ENCODE results near the gene SPI1. TPM values are rescaled to one million over a fixed set of nuclear protein-coding genes. Genes with fewer than 3 reads are reported as not detected.

The SPI1 gene
- total RNA-seq, 1 donor from 2014 or later: not detected

DNA sequence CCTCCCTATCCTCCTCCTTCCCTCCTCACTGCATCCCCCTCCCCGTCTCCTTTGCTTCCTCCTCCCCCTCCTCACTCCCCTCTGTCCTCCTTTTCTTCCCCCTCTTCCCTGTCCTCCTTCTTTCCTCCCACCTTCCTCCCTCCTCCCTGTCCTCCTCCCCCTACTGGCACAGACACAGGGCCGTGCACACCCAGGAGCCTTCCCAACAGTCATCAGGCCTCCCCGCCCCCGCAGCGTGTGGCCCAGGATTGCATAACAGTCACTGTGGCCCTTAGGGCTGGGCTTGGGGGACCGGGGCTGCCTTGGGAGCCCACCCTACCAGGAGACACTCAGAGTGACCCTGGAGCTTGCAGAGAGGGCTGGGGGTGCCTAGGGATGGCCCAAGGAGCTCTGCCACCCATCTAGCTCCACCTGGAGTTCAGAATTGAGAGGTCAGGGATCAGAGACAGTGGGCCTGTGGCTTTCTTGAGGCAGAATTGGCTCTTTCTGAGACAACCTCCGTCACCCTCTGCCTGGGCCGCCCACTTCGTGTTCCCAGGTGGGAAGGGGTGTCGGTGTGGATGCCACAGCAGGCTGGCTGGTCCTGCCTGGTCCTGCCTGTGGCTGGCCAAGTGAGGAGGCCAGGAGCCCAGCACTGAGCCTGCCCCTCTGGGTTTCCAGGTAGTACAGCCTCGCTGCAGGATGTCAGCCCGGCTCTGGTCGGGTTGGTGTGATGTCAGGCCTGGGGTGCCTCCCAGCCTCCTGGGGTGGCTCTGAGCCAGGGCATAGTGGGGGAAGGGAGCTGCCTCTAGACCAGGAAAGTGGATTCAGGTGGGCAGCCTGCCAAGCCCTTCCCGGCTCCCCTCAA, 1.6 kb downstream of the SPI1 start:
- H3K9me3 Mint-ChIP-seq: peaks cover 3% of the 10 kb centered on the region
- no peaks in the 10 kb centered on the region for H3K4me1 Mint-ChIP-seq
- no peaks in the 10 kb centered on the region for H3K36me3 Mint-ChIP-seq (ENCODE audit: low read depth)
- H3K27ac Mint-ChIP-seq (ENCODE audit: unreplicated experiment): peak overlapping the region; percentile 93
- DNase-seq (ENCODE audit: low read depth, low spot score): no peak
- TF ChIP-seq, protein P1, sequence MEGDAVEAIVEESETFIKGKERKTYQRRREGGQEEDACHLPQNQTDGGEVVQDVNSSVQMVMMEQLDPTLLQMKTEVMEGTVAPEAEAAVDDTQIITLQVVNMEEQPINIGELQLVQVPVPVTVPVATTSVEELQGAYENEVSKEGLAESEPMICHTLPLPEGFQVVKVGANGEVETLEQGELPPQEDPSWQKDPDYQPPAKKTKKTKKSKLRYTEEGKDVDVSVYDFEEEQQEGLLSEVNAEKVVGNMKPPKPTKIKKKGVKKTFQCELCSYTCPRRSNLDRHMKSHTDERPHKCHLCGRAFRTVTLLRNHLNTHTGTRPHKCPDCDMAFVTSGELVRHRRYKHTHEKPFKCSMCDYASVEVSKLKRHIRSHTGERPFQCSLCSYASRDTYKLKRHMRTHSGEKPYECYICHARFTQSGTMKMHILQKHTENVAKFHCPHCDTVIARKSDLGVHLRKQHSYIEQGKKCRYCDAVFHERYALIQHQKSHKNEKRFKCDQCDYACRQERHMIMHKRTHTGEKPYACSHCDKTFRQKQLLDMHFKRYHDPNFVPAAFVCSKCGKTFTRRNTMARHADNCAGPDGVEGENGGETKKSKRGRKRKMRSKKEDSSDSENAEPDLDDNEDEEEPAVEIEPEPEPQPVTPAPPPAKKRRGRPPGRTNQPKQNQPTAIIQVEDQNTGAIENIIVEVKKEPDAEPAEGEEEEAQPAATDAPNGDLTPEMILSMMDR (conservative IDR thresholded peaks at IDR 0.05): no peak
- no peaks in the 10 kb centered on the region for H3K27me3 Mint-ChIP-seq (ENCODE audit: low read depth)
- no peak overlapping the region for H3K4me3 Mint-ChIP-seq

DNA sequence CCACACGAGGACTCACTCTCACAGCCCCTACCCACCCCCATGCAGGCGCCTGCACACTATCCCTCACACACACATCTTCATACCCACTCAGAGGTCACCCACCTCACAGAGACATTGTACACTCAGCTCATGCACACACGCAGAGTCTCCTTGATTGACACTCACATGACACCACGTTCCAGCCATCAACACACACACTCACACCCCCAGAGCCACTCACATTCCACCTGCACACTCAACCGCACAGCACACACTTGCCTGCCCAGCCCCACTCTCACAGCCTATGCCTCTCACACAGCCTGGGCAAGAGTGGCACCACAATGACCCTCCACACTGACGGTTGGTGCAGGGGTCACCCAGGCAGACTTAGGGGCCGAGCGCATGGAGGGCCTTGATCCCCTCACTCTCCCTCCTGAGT, 2.2 kb downstream of the SPI1 start:
- peak overlapping the region; percentile 93 for H3K27ac Mint-ChIP-seq (ENCODE audit: unreplicated experiment)
- no peaks in the 10 kb centered on the region for H3K4me1 Mint-ChIP-seq
- no peak for DNase-seq (ENCODE audit: low read depth, low spot score)
- no peaks in the 10 kb centered on the region for H3K36me3 Mint-ChIP-seq (ENCODE audit: low read depth)
- H3K9me3 Mint-ChIP-seq: peaks cover 1% of the 10 kb centered on the region
- no peak overlapping the region for H3K4me3 Mint-ChIP-seq
- no peaks in the 10 kb centered on the region for H3K27me3 Mint-ChIP-seq (ENCODE audit: low read depth)
- TF ChIP-seq, protein P1 (conservative IDR thresholded peaks at IDR 0.05): no peak

DNA sequence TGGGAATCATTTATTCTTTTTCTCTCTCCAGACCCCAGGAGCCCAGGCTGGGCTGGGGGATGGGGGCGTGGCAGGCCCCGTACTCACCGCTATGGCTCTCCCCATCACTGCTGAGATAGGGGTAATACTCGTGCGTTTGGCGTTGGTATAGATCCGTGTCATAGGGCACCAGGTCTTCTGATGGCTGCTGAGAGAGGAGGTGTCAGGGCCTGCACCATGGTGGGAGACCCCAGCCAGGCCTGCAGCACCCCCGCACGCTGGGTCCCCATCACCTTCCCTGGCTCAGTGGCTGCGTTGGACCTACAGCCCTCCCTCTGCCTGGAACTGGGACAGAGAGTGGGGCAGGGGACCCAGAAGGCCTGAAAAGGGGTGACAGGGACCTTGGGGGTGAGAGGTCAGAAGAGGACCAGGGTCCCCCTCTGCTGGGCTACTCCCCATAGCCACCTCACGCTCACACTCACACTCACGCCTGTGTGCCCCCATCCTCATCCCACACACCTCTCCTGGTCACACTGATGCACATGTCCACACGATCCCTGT, 2.7 kb downstream of the SPI1 start:
- H3K4me3 Mint-ChIP-seq: no peak overlapping the region
- H3K36me3 Mint-ChIP-seq (ENCODE audit: low read depth): no peaks in the 10 kb centered on the region
- TF ChIP-seq, protein P1 (conservative IDR thresholded peaks at IDR 0.05): no peak
- no peaks in the 10 kb centered on the region for H3K4me1 Mint-ChIP-seq
- no peak for DNase-seq (ENCODE audit: low read depth, low spot score)
- no peaks in the 10 kb centered on the region for H3K9me3 Mint-ChIP-seq
- peak overlapping the region; percentile 93 for H3K27ac Mint-ChIP-seq (ENCODE audit: unreplicated experiment)
- no peaks in the 10 kb centered on the region for H3K27me3 Mint-ChIP-seq (ENCODE audit: low read depth)

DNA sequence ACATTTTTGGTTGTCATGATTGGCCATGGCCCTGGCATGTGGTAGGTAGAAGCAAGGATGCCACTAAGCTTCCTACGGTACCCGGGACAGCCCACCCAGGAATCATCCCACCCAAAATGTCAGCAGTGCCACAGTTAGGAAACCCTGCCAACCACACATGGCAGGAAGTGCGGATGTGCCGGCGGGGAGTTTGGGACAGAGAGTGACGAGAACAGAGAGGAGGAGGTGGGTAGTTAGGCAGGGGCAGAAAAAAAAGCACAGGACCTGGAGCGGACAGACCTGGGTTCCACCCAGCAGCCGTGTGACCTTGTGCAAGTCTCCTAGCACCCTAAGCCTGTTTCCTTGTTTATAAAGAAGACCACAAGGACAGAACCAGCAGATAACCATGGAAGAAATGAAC, 3.3 kb downstream of the SPI1 start:
- Mint-ChIP-seq H3K4me3 (no peak overlapping the region), H3K27ac (ENCODE audit: unreplicated experiment) (no peak overlapping the region), H3K4me1 (no peaks in the 10 kb centered on the region), H3K9me3 (no peaks in the 10 kb centered on the region), H3K27me3 (ENCODE audit: low read depth) (no peaks in the 10 kb centered on the region), H3K36me3 (ENCODE audit: low read depth) (no peaks in the 10 kb centered on the region)
- TF ChIP-seq, protein P1 (conservative IDR thresholded peaks at IDR 0.05): no peak
- DNase-seq (ENCODE audit: low read depth, low spot score): no peak

DNA sequence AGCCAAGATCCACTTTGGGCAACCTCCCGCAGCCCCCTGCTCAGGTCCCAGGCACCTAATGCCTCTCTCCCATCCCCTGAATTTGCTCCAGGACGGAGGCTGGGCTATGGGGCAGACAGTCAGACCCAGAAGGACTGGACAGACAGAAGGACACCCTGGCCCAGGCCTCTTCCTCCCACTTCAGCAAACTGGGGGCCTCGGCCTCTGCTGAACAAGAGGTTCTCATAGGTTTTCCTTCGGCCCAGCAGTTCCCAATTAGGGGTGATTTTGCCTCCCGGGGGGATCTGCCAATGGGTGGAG, 3.7 kb downstream of the SPI1 start:
- Mint-ChIP-seq H3K36me3 (ENCODE audit: low read depth) (no peaks in the 10 kb centered on the region), H3K27ac (ENCODE audit: unreplicated experiment) (no peak overlapping the region), H3K27me3 (ENCODE audit: low read depth) (peaks cover 3% of the 10 kb centered on the region)

More for the DNA sequence above, 3.7 kb downstream of the SPI1 start:
- TF ChIP-seq, protein P1 (conservative IDR thresholded peaks at IDR 0.05): no peak
- no peak overlapping the region for H3K4me3 Mint-ChIP-seq
- DNase-seq (ENCODE audit: low read depth, low spot score): no peak
- no peaks in the 10 kb centered on the region for H3K4me1 Mint-ChIP-seq
- no peaks in the 10 kb centered on the region for H3K9me3 Mint-ChIP-seq
